NCI-H2081 (cell line): ENCODE data around the gene KIF26A.
A peak's percentile ranks its signal among the peaks of the same experiment; 100 is the strongest.

ENCODE experiments used
- DNase-seq, 2 experiments: peaks; one replicate each; lab custom pipeline; 2025; lab: John Stamatoyannopoulos, UW

Gene KIF26A

DNA sequence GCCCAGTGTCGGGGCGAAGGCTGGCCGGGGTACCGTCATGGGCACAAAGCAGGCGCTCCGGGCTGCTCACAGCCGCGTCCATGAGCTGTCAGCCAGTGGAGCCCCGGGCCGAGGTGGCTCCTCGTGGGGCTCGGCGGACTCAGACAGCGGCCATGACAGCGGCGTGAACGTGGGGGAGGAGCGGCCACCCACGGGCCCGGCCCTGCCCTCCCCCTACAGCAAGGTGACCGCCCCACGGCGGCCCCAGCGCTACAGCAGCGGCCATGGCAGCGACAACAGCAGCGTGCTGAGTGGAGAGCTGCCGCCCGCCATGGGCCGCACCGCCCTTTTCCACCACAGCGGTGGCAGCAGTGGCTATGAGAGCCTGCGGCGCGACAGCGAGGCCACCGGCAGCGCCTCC, 39.0 kb downstream of the KIF26A start:
- DNase-seq: no peak

DNA sequence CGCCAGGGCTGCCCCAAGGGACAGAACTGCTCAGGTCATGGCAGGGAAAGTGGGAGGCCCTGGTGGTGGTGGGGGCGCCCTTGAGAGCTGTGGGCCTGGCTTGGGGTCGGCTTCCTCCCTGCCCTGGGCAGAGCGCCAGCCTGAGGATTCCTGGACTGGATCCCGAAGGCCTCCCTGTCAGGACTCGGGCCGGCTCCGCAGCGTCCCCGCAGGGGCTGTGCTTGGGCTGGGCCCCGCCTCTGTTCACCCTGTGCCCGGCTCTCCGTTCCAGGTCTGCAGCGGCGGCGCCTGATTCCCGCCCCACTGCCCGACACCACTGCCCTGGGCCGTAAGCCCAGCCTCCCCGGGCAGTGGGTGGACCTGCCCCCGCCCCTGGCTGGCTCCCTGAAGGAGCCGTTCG, 39.9 kb downstream of the KIF26A start:
- peak in 1 of 2 experiments; percentile 13 for DNase-seq

DNA sequence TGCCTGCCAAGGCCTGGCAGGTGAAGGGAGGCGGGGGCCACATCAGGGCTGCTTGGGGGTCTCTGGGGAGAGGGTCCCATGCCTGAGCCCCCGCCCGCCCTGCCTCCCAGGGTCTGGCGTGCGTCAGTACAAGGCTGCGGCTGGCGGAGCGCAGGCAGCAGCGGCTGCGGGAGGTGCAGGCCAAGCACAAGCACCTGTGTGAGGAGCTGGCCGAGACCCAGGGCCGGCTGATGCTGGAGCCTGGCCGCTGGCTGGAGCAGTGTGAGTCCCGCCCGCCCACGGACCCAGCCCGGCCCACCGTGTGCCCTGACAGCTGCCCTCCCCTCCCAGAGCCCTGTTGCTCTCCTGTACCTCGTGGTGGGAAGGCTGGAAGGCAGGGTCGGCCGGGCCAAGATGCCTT, 40.7 kb downstream of the KIF26A start:
- DNase-seq: no peak

DNA sequence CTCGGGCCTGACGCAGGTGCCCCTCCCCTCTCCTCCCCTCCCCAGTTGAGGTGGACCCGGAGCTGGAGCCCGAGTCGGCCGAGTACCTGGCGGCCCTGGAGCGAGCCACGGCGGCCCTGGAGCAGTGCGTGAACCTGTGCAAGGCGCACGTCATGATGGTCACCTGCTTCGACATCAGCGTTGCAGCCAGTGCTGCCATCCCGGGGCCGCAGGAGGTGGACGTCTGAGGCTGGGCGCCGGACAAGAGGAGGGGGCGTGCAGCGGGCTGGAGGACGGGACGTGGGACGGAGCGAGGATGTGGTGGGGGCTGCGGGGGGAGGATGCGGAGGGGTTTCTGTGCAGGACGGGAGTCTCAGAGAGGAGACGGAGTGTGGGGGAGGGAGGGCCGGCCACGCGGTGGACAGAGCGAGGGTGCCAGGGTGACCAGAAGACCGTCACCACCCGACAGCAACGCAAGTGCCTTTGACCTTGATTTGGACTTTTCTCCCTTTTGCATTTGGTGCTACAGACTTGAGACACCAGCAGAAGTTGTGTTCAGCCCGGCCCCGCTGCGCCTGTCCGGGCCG, 41.3 kb downstream of the KIF26A start:
- no peak for DNase-seq

DNA sequence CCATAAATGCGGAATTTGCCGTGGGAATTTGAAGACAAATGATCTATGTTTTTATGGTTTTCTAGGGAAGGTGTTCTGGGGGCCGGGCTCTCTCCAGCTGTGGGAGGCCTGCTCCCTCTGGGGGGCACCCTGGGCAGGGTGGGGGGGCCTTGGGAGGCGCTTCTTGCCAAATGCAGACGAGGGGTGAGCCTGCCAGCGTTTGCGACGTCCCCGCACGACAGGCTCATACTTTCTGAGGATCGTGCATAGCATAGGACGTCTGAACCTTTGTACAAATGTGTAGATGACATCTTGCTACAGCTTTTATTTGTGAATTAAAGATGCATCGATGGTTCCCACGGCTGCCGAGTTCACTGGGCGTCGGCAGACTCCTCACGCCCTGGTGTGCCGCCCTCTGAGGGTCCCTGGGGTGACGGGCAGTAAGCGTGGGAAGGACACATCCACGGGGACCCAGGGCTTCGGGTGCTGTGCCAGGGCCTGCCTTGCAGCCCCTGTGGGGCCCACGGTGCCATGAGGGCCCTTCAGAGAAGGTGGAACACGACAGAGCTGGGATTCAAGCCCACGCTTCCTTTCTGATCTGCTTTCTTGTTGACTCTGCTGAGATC, 42.3 kb downstream of the KIF26A start:
- no peak for DNase-seq

DNA sequence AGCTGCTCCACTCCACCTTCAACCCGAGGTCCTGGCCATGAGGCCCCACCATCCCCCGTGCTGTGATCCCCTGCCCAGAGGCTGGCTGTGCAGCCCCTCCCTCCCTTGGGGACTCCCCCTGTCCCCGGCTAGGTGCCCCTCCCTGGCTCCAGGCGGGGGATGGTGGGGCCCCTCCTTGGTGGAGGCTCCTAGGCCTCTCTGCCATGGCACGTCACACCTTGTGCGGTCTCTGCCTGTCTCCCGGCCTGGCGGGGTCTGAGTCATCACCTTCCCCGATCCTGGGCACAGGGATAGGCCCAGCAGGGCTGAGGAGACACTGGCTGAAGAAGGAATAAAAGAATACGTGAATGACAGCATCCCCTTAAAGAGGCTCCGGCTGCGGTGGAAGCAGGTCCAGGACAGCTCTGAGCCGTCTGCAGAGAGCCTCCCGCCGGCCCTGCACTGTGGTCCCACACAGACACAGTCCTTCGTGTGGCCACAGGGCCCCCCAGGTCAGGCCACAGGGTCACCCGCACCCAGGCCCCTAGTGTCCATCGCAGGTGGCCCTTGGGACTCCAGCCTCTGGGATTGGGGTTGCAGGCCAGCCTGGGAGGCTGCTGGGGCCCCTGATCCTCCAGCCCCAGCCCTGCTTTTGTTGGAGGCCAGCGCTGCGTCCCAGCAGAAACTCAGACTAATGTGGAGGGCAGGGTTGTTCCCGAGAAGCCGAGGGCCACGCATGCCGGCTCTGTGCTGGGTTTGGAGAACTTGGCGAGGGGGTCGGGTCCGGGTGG, 43.6 kb downstream of the KIF26A start:
- no peak for DNase-seq

DNA sequence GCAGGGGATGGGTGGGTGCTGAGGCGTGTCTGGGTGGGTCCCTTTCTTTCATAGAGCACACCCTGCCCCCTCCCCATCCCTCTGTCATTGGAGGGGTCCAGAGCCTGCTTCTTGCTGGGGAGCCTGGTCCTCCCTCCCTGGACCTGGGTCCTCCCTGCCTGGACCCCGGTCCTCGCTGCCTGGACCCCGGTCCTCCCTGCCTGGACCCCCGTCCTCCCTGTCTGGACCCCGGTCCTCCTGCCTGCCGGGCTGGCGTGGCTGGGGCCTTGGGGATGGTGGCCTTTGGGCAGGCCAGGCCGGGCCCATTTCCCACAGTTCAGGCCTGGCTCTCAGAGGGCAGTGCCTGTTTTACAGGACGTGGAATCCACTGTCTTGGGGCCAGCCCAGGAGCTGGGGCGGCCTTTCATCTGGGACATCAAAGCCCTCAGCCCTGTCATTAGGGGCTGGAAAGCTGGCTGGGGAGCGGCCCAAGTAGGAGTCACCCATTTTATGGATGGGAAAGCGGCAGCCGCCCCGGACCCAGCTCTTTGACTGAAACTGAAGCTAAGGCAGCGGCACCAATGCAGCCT, 44.6 kb downstream of the KIF26A start:
- no peak for DNase-seq

DNA sequence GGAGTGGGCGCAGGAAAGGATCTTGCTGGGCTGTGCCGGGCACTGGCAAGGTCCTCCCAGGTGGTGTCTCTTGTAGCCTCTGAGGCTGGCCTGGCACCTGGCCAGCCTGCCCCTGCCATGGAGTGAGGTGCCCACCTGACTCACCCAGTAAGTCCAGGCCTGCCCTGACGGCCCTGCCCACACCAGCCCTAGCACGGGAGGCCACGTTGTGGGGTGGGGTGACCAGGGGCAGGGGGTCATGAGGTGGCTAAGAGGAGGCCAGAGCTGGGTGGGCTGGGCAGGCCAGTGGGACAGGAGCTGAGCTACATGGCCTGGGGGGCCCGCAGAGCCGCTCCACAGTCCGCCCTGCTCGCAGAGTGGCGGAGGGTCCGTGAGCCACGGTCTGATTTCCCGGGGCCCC, 45.4 kb downstream of the KIF26A start:
- DNase-seq: no peak

DNA sequence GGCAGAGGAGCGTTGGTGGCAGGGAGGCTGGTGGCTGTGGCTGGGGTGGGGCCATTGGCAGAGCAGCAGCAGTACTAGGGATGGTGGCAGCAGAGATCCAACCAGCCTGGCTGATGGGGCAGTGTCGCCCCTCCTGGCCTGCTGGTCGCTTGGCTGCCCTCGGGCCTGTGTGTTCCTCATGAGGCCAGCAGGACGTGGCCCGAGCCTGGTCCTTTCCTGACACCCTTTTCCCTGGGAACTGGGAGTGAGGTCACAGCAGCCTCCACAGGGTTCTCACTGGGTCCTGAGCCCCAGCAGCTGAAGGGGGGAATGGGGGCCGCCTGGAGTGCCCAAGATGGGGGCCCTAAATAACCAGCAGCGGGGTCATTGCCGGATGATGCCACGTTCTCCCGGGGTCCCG, 46.1 kb downstream of the KIF26A start:
- DNase-seq: no peak

DNA sequence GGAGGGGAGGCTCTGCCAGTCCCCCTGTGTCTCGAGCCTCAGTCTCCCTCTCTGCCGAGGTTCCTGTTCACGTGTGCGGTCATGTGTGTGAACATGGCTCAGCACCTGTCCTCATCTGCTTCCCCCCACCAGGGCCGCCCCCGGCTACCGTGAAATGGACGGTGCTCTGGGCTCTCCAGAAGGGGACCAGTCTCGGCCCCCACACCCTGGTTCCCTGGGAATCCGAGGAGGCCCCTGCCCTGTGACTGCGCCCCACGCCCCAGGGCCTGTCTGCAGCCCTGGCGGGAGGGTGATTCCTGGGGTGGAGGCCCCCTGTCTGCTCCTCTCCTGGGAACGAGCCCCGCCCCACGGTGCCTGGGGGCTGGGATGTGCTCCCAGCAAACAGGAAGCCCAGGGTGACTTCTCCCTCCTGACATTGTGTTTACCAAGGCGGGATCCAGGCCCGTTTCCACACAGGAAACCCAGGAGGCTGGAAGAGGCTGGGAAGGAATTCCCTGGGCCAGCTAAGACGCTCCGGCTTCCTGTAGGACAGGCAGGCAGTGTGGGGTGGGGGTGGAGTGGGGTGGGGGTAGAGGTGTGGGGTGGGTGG, 46.6 kb downstream of the KIF26A start:
- DNase-seq: no peak

DNA sequence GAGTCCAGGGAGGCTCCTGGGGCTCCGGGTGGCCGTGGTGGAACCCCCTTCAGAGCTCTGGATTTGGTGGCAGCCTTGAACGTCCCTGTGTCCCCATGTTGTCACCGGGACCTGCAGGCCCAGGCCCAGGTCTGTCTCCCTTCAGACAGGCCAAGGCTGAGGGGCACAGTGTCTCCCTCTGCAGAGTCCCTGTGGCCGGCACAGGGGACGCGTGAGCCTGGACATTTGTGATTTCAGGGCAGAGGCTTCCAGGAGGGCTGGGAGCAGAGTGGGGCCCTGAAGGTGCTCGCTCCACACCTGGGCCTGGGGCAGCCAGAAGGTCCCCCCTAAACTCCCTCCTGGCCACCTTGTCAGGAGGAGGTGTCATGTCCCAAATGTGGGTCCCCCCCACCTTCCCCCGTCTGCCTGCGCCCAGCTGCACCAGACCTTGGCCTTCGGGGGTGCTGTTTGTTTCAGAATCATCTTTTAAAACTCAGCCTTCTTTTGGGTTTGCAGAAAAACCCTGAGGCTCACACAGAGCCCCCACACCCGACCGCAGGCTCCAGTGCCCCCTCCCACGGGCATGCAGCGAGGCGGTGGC, 47.6 kb downstream of the KIF26A start:
- DNase-seq: no peak

DNA sequence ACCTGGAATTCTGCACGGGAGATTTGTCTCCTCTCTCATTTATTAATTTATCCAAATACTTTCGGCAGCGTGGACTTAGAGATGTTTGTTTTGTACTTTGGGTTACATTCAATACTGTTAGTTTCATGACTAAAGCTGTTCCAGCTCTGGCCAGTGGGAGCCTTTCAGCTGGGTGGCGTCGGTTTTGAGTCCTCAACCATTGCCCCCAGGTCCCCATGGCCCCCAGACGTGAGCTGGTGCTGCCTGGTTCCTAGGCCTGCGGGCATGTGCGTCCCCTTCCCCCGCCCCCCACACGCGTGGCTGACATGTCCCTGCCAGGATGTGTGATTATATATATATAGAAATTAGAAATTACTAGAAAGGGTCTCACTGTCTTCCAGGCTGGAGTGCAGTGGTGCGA, 48.2 kb downstream of the KIF26A start:
- DNase-seq: no peak

DNA sequence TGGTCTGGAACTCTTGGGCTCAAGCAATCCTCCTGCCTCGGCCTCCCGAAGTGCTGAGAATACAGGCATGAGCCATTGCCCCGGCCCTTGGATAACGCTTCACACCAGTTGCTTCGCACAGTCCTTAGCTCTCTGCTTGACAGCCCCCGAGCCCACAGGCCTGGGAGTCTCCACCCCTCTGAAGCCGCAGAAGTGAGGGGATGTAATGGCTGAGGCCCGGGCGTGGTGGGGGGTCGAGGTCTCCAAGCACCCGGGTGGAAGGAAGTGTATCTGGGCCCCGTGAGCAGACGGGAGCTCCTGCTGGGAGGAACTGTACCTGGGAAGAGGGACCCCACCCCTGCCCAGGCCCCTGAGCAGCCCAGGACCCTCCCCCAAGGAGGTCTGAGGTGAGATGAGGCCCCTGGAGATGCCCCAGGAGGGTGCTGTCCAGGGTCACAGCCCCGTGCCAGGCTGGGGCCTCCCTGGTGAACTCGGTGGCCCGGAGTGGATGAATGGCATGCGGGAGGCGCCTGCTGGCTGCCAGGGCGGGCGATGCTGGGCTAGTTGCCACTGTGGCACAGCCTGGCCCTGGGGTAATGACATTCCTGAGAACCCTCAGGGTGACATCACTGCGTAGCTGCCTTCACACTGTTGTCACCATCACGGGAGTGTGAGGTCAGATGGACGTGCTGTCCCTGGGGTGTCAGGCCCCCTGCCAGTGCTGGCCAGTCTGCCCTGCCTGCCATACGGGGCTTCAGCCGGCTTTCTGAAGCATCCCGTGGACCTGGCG, 48.9 kb downstream of the KIF26A start:
- no peak for DNase-seq

DNA sequence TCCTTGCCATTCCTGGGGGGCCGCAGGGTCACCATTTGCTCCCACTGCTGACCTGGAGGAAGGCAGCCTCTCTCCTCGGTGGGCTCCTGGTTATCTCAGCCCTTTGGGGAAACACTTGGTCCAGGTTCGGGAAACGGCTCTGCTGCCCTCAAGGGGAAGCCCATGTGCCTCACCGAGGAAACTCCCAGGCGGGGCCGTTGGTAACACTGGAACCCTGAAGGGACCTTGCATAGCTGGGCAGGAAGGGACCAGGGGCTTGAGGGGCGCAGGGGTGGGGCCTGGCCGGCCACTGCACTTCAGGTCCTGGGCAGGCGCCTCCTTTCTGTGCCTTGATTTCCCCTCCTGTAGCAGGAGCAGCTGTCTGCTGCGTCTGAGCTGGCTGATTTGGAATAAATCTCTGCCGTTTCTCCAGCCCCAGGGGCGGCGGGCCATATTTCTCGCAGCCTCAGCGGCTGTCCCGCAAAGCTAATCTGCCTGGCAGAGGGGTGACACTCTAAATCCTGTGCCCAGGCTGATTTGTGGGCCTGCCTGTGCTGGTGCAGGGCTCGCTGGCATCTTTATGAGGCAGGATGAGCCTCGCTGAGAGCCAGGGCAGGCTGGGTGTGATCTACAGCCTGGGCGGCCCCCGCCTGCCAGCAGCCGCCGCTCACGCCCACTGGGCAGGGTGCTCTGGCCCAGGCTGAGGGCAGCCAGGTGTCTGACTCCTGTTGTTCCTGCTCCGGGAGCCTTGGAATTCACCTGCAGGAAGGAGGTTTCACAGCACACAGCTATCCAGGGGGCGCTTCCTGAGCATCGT, 49.7 kb downstream of the KIF26A start:
- DNase-seq: no peak

DNA sequence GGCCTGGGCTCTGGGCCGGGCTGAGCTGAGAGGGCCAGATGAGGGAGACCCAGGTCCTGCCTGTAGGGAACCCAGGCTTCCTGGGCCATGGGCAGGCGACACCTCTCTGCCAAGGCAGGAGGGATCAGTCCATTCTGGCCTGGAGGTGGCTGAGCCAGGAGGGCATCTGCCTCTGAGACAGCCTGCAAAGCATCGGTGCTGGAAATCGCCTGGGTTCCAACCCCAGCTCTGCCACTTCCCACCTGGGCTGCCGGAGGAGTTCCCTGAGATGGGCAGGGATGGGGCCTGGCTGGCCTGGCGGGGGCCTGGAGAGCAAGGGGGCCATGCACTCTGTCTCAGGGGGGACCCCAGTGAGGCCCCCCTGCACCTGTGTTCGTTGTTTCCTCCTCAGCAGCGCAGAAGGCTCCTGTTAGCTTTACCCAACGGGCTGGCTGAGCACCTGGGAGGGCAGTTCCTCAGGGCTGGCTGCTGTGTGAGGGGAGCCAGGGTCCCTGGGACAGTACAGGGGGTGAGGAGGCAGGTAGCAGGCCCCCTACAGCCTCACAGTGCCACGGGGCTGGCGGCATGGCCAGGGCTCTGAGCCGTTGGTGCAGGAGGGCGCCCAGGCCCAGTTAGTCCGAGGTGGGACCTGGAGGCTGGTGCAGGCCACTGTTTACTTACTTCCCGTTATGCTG, 50.5 kb downstream of the KIF26A start:
- DNase-seq: no peak

DNA sequence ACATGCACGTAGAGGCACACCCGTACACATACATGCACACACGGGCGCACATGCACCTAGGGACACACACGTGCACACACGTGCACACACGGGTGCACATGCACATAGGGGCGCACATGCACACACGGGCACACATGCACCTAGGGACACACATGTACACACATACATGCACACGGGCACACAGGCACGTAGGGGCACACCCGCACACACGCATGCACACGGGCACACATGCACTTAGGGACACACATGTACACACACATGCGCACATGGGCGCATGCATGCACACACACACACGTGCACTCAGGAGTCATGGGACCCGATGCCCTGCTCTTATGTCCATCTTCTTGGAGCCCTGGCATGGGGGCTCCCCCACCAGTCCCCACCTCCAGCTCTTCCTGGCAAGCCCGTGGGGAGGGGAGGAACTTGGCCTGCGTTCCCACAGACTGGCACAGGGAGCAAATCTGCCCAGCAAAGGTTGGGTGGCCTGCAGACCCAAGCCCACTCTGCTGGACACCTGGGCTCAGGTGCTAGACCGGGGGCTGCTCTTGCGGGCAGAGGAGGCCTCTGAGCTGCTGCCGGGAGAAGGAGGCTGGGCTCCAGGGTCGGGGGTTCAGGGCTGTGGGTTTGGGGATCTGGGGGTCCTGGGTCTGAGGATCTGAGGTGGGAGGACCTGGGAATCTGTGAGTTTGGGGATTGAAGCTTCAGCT, 51.4 kb downstream of the KIF26A start:
- no peak for DNase-seq

DNA sequence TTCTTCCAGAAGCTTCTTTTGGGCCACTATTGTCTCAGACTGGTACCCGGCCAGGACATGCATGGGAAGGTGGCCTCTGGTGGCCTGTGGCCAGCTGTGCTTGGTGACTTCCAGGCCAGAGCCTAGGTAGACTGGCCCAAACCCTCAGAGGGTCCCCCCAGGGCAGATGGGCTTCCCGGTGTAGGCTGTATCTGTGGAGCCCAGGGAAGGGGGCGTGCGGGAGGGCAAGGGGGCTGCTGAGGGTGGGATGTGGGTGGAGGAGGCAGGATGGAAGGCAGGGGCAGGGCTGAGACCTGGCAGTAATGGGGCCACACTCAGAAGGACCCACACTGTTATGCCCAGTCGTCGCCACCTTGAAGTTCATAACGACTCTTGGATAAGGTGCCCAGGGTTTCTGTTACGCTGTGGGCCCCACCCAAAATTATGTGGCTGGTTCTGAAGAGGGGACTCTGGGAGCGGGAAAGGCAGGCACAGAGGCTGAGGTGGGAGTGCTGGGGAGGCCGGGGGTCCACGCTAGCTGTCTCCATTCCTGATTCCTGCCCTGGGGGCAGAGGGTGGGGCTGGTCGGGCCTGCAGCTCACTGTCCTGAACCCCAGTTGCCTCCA, 52.1 kb downstream of the KIF26A start:
- DNase-seq: no peak

DNA sequence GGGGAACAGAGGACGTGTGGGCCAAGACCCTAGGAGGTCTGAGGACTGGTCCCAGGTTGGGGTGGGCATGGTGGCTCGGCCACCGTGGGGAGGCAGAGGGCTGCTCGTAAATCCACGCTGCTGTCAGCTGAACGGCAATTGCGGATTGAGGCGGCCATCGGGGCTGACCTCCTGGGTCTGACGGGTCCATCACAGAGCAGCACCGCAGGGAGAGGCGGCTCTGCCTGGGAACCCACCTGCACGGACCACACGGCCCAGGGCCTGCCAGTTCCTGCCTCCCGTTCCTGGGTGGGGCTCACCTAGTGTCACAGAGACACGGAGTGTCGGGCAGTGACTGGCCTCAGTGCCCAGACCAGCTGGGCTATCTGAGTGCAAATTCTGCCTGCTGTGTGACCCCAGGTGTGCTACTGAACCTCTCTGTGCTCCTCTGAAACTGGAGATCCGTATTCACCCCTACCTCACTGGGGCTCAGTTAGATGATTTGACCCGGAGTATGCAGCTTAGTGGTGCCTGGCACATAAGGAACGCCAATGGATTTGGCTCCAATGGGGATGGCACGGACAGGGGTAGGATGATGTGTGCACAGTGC, 53.1 kb downstream of the KIF26A start:
- DNase-seq: no peak
